ENCODE data around the gene OPRL1.
"Not testable (repeated sequence)": the region's sequence is repeated elsewhere in the genome, so short reads cannot be mapped to it uniquely, and the experiment has no call there.

OPRL1 gene

GRCh38 chr20:64083378-64083803 is 3.5 kb downstream of the OPRL1 start:
- FAIRE-seq (no peak), DNase-seq (ENCODE audit: insufficient read length, low spot score) (no peak)

GRCh38 chr20:64083804-64084684 is 4.2 kb downstream of the OPRL1 start, which contains the start of gene LKAAEAR1:
TSS of gene LKAAEAR1 (minus strand) at chr20:64084398. CDS start at chr20:64084219, 179 bp downstream.
- FAIRE-seq (no peak), DNase-seq (ENCODE audit: insufficient read length, low spot score) (no peak)

GRCh38 chr20:64084685-64085152 is 4.8 kb downstream of the OPRL1 start:
- DNase-seq (ENCODE audit: insufficient read length, low spot score) (no peak), FAIRE-seq (no peak)

- DNase-seq (ENCODE audit: insufficient read length, low spot score) (no peak), FAIRE-seq (no peak)
Observed at GRCh38 chr20:64086801-64087200, 6.9 kb downstream of the OPRL1 start.

GRCh38 chr20:64087226-64087825 is 7.4 kb downstream of the OPRL1 start:
- DNase-seq (ENCODE audit: insufficient read length, low spot score); FAIRE-seq: not testable (repeated sequence)

- FAIRE-seq; DNase-seq (ENCODE audit: insufficient read length, low spot score): not testable (repeated sequence)
Observed at GRCh38 chr20:64088586-64088985, 8.7 kb downstream of the OPRL1 start.

- FAIRE-seq (no peak), DNase-seq (ENCODE audit: insufficient read length, low spot score) (no peak)
Observed at GRCh38 chr20:64090165-64090564, 10.3 kb downstream of the OPRL1 start.

- FAIRE-seq (no peak), DNase-seq (ENCODE audit: insufficient read length, low spot score) (no peak)
Observed at GRCh38 chr20:64091340-64091739, 11.5 kb downstream of the OPRL1 start.

GRCh38 chr20:64091770-64092169 is 11.9 kb downstream of the OPRL1 start:
- DNase-seq (ENCODE audit: insufficient read length, low spot score) (no peak), FAIRE-seq (no peak)

GRCh38 chr20:64092258-64093012 is 12.6 kb downstream of the OPRL1 start:
- DNase-seq (ENCODE audit: insufficient read length, low spot score) (no peak), FAIRE-seq (no peak)

GRCh38 chr20:64093013-64093503 is 13.2 kb downstream of the OPRL1 start:
- FAIRE-seq (no peak), DNase-seq (ENCODE audit: insufficient read length, low spot score) (no peak)

- FAIRE-seq, result no peak
- DNase-seq (ENCODE audit: insufficient read length, low spot score), result no peak
Observed at GRCh38 chr20:64095455-64095854, 15.6 kb downstream of the OPRL1 start.

GRCh38 chr20:64095927-64096326 is 16.0 kb downstream of the OPRL1 start:
- no peak for FAIRE-seq
- no peak for DNase-seq (ENCODE audit: insufficient read length, low spot score)

- FAIRE-seq (no peak), DNase-seq (ENCODE audit: insufficient read length, low spot score) (no peak)
Observed at GRCh38 chr20:64096535-64096934, 16.7 kb downstream of the OPRL1 start.

GRCh38 chr20:64098471-64099013 is 18.7 kb downstream of the OPRL1 start:
- FAIRE-seq (no peak), DNase-seq (ENCODE audit: insufficient read length, low spot score) (no peak)

GRCh38 chr20:64099086-64099786 is 19.4 kb downstream of the OPRL1 start:
- FAIRE-seq (no peak), DNase-seq (ENCODE audit: insufficient read length, low spot score) (no peak)

GRCh38 chr20:64099880-64100565 is 20.1 kb downstream of the OPRL1 start:
- FAIRE-seq, result no peak
- DNase-seq (ENCODE audit: insufficient read length, low spot score), result no peak

GRCh38 chr20:64100566-64100888 is 20.6 kb downstream of the OPRL1 start:
- DNase-seq (ENCODE audit: insufficient read length, low spot score) (no peak), FAIRE-seq (no peak)

- no peak for DNase-seq (ENCODE audit: insufficient read length, low spot score)
- no peak for FAIRE-seq
Observed at GRCh38 chr20:64100946-64101688, 21.2 kb downstream of the OPRL1 start.
